Measurements from ENCODE around the gene KLK13. TPM values are rescaled to one million over a fixed set of nuclear protein-coding genes. Genes with fewer than 3 reads are reported as not detected.

Gene KLK13
- total and polyA plus RNA-seq, 2 of the 13 experiments (the other 11 are each of a cell fraction or from before 2014, with no cell fraction given): 0.09 TPM; not detected in 1

- TF ChIP-seq CENPT (CRISPR knock-in tag; IDR thresholded peaks at IDR 0.05; ENCODE audit: low read depth): no peak
- peak; percentile 67; the same call in 1 of the 2 replicates for TF ChIP-seq ZNF83 (CRISPR knock-in tag; IDR thresholded peaks at IDR 0.05; ENCODE audit: borderline replicate concordance)
- no peak for TF ChIP-seq RORA (CRISPR knock-in tag; IDR thresholded peaks at IDR 0.05)
- no peak for TF ChIP-seq ZFP82 (CRISPR knock-in tag; IDR thresholded peaks at IDR 0.05; ENCODE audit: borderline replicate concordance)
- TF ChIP-seq SP1 (IDR thresholded peaks at IDR 0.05): no peak
- 0 out of 2 replicates have a peak, but pooled peaks have one; percentile 12 for TF ChIP-seq SP1 (CRISPR knock-in tag; IDR thresholded peaks at IDR 0.05)
- peak; percentile 91 for TF ChIP-seq GABPA (IDR thresholded peaks at IDR 0.05; ENCODE audit: low read depth, low read length)
- TF ChIP-seq GABPA (CRISPR knock-in tag; IDR thresholded peaks at IDR 0.05; ENCODE audit: low read depth): peak; percentile 99
- no peak for TF ChIP-seq ZMYM2 (CRISPR knock-in tag; IDR thresholded peaks at IDR 0.05)
- no peak for TF ChIP-seq DNMT1 (CRISPR knock-in tag; IDR thresholded peaks at IDR 0.05)
- 0 out of 2 replicates have a peak, but pooled peaks have one; percentile 50 for TF ChIP-seq ZNF543 (CRISPR knock-in tag; IDR thresholded peaks at IDR 0.05)
- TF ChIP-seq ZNF407 (CRISPR knock-in tag; IDR thresholded peaks at IDR 0.05; ENCODE audit: not compliant biosample characterization): no peak
- no peak for TF ChIP-seq GZF1 (CRISPR knock-in tag; IDR thresholded peaks at IDR 0.05)
- TF ChIP-seq RXRA (CRISPR knock-in tag; IDR thresholded peaks at IDR 0.05): no peak
- peak; percentile 94 for TF ChIP-seq RFXANK (CRISPR knock-in tag; IDR thresholded peaks at IDR 0.05)
These were observed 43.3 kb upstream of the KLK13 start, which contains the start of gene CTU1 (continued) for GRCh38 chr19:51108066-51108804.
